Keratinocyte (primary cell): ENCODE results near the gene ALG11. TPM values are rescaled to one million over a fixed set of nuclear protein-coding genes. Genes with fewer than 3 reads are reported as not detected.
A peak's percentile ranks its signal among the peaks of the same experiment; 100 is the strongest.

Experiments
- DNase-seq: peaks from one replicate; pipeline ENCODE4 v3.0.0-alpha.2; 2011; ENCODE audit warnings: low read depth, missing footprints, low spot score
- FAIRE-seq: peaks from 2 replicates; lab custom pipeline; 2011; peaks lifted over from hg19 to GRCh38; lab: Jason Lieb, UNC
- H2AFZ ChIP-seq: 2 replicates; pipeline ENCODE4 v1.6.0; 2012; ENCODE audit warnings: low read length, control low read depth, inconsistent platforms; ENCODE audit not compliant: control insufficient read depth
- H3K27ac ChIP-seq: 2 replicates; pipeline ENCODE4 v1.5.1; 2011; ENCODE audit warnings: low read length; ENCODE audit not compliant: control insufficient read depth, insufficient read depth
- H3K27me3 ChIP-seq: 3 replicates; pipeline ENCODE4 v1.6.0; 2011; ENCODE audit warnings: low read length; ENCODE audit not compliant: control insufficient read depth, insufficient read depth; ENCODE audit errors: extremely low read depth
- H3K36me3 ChIP-seq, 2 experiments: 2 replicates in 1 of 2; 3 replicates in 1 of 2; pipeline ENCODE4 v1.5.1; 2011; ENCODE audit warnings: low read length in 2 of 2, mild to moderate bottlenecking in 1 of 2; ENCODE audit not compliant: control insufficient read depth in 2 of 2, insufficient read depth in 2 of 2; ENCODE audit errors: extremely low read depth in 1 of 2
- H3K4me1 ChIP-seq: 3 replicates; pipeline ENCODE4 v1.5.1; 2011; ENCODE audit warnings: low read length; ENCODE audit not compliant: control insufficient read depth, insufficient read depth; ENCODE audit errors: extremely low read depth
- H3K4me2 ChIP-seq: 3 replicates; pipeline ENCODE4 v1.6.0; 2011; ENCODE audit warnings: low read depth, low read length; ENCODE audit not compliant: control insufficient read depth, insufficient read depth; ENCODE audit errors: extremely low read depth
- H3K4me3 ChIP-seq, 3 experiments: fragments of 200-600 bp in 1 of 3; sonication (generic) in 1 of 3; 2 replicates in 2 of 3; 3 replicates in 1 of 3; pipeline ENCODE4 v1.5.1; 2011 to 2016; ENCODE audit warnings: low read length in 3 of 3, mild to moderate bottlenecking in 3 of 3, control low read depth in 2 of 3, inconsistent platforms in 1 of 3, low read depth in 1 of 3, mixed read lengths in 1 of 3, mixed run types in 1 of 3, moderate library complexity in 1 of 3; ENCODE audit not compliant: control insufficient read depth in 2 of 3, insufficient read depth in 2 of 3; ENCODE audit errors: extremely low read depth in 1 of 3
- H3K79me2 ChIP-seq: 2 replicates; pipeline ENCODE4 v1.6.0; 2012; ENCODE audit warnings: low read length; ENCODE audit not compliant: control insufficient read depth, insufficient read depth
- H3K9ac ChIP-seq: 3 replicates; pipeline ENCODE4 v1.6.0; 2011; ENCODE audit warnings: low read length; ENCODE audit not compliant: control insufficient read depth, insufficient read depth; ENCODE audit errors: extremely low read depth
- H3K9me1 ChIP-seq: 3 replicates; pipeline ENCODE4 v1.6.0; 2011; ENCODE audit warnings: low read length; ENCODE audit not compliant: control insufficient read depth, insufficient read depth; ENCODE audit errors: extremely low read depth
- H3K9me3 ChIP-seq: 2 replicates; pipeline ENCODE4 v1.5.1; 2012; ENCODE audit warnings: low read depth, low read length; ENCODE audit not compliant: control insufficient read depth
- H4K20me1 ChIP-seq: 3 replicates; pipeline ENCODE4 v1.6.0; 2011; ENCODE audit warnings: low read length; ENCODE audit not compliant: control insufficient read depth, insufficient read depth; ENCODE audit errors: extremely low read depth
- EZH2 ChIP-seq: IDR thresholded peaks from one replicate; pipeline ENCODE4 v1.6.1; 2012; ENCODE audit warnings: inconsistent platforms, mild to moderate bottlenecking, low read length, moderate library complexity
- dilution Hi-C: fragments of 300-500 bp; cut with MboI; formaldehyde crosslinking; loops from one replicate; pipeline ENCODE4 v1.7.0; 2020; ENCODE audit warnings: low sequenced_read_pairs; ENCODE audit not compliant: extremely low pct_ligation_motif_present
- polyA plus RNA-seq, 5 experiments: library from polyadenylated mRNA; depleted of rRNA in 3 of 5; stranded (reverse) in 3 of 5; stranded (forward) in 1 of 5; unstranded in 1 of 5; fragments of >200 nt; gene quantifications; 1 replicate in 1 of 5; 2 replicates in 3 of 5; 3 replicates in 1 of 5; pipeline versions ENCODE4 v1.2.1 to v1.2.3, GENCODE V29; 2011 to 2012; ENCODE audit warnings: missing spikeins in 2 of 5, low read depth in 1 of 5, low replicate concordance in 1 of 5
- TF ChIP-seq, protein P1 (sequence below), 3 experiments: IDR thresholded peaks in 1 of 3; conservative IDR thresholded peaks in 1 of 3; optimal IDR thresholded peaks in 1 of 3; 2 replicates in 2 of 3; 3 replicates in 1 of 3; pipeline versions ENCODE3 to v1.5.1; 2011; ENCODE audit warnings: low read length in 3 of 3, mild to moderate bottlenecking in 3 of 3, moderate library complexity in 2 of 3, control low read depth in 1 of 3, inconsistent platforms in 1 of 3; ENCODE audit not compliant: insufficient read depth in 2 of 3; ENCODE audit errors: extremely low read depth in 1 of 3

ALG11 gene
- polyA plus RNA-seq, 1 donor (not counting 4 experiments of a cell fraction or from before 2014, with no cell fraction given) = 17.4 TPM

DNA sequence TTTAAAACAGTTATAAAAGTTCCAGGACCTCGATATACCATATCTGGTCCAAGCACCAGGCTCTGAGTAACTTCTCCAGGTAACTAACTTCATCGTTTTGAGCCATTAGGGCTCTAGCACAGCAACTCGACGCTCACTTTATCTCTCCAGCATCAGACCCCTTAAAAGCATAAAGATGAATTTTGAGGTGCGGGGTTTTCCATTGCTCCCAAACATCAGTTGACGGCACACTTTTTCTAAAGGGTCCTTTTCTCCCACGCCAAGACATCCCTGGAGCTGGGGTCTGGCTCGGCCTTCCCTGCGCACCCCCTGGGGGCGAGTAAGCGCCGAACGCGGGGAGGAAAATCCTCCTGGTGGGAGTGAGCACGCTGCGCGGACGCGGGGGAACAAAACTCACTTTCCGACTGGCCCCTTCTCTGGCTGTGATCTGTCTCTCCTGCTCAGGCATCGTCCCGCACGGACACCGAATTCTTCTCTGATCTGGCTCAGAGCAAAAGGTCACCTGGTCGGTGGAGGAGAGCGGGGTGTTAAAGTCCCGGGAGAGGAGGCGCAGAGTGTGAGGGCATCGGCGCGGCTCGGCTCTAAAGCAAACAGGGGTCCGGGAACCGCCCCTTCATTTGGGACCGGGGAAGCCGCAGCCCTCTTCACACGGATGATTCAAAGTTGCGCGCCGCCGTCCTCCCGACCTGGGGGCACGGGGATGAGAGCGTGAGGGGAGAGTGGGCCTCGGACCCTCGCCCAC lies 1.1 kb upstream of the ALG11 start, which contains the start of gene ATP7B:
ATP7B (minus strand) TSS at position 561 of the 742 bp plus-strand sequence; CDS start at position 448, 113 bp downstream.
- DNase-seq (no peak), FAIRE-seq (no peak)
- Histone ChIP-seq H3K4me3 (peak within 1 kb of the TSS; percentile 61 to 77 (median 64)), H3K36me3 (no peaks in the 10 kb centered on the region), H4K20me1 (peaks cover 3% of the 10 kb centered on the region), H2AFZ (peak within 1 kb of the TSS; percentile 95), H3K79me2 (peaks cover 36% of the 10 kb centered on the region), H3K9me3 (no peaks in the 10 kb centered on the region), H3K27me3 (peaks cover 10% of the 10 kb centered on the region), H3K9ac (peak within 1 kb of the TSS; percentile 83), H3K27ac (peak within 1 kb of the TSS; percentile 78), H3K4me2 (peak within 1 kb of the TSS; percentile 92), H3K4me1 (peaks cover 18% of the 10 kb centered on the region), H3K9me1 (no peaks in the 10 kb centered on the region)
- TF ChIP-seq, protein P1, sequence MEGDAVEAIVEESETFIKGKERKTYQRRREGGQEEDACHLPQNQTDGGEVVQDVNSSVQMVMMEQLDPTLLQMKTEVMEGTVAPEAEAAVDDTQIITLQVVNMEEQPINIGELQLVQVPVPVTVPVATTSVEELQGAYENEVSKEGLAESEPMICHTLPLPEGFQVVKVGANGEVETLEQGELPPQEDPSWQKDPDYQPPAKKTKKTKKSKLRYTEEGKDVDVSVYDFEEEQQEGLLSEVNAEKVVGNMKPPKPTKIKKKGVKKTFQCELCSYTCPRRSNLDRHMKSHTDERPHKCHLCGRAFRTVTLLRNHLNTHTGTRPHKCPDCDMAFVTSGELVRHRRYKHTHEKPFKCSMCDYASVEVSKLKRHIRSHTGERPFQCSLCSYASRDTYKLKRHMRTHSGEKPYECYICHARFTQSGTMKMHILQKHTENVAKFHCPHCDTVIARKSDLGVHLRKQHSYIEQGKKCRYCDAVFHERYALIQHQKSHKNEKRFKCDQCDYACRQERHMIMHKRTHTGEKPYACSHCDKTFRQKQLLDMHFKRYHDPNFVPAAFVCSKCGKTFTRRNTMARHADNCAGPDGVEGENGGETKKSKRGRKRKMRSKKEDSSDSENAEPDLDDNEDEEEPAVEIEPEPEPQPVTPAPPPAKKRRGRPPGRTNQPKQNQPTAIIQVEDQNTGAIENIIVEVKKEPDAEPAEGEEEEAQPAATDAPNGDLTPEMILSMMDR (optimal IDR thresholded peaks at IDR 0.05 in 1 of 3, IDR thresholded peaks at IDR 0.05 in 1 of 3, conservative IDR thresholded peaks at IDR 0.05 in 1 of 3; ENCODE audit: extremely low read depth in 1 of 3, insufficient read depth in 2 of 3, low read length in 3 of 3) = no peak
- no peak for TF ChIP-seq EZH2
- dilution Hi-C loops = no loop called here

DNA sequence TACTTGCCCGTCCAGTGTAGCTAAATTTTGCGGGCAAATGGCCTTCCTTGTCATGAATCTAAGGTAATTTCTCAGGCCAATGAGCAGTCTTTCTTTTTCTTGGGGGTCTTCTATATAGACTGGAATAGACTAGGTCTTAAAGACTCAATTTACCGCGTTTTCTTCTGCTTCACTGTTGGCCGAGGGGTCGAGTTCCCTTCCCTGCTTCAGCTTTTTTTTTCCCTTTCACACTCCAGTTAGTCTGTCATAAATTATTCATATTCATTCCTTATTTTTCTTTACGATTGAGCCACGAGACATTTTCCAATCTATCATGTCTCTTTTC lies 276 bp downstream of the ALG11 start:
- Histone ChIP-seq H3K4me2 (peak overlapping the region; percentile 88), H3K4me3 (peak overlapping the region; percentile 61 to 77 (median 64)), H3K79me2 (peaks cover 44% of the 10 kb centered on the region), H2AFZ (peak overlapping the region; percentile 73), H3K4me1 (peaks cover 14% of the 10 kb centered on the region), H3K9me3 (no peaks in the 10 kb centered on the region), H3K9me1 (no peaks in the 10 kb centered on the region), H3K36me3 (no peaks in the 10 kb centered on the region), H3K9ac (peak overlapping the region; percentile 83), H4K20me1 (peaks cover 3% of the 10 kb centered on the region), H3K27ac (peak overlapping the region; percentile 78), H3K27me3 (peaks cover 10% of the 10 kb centered on the region)
- DNase-seq (no peak), FAIRE-seq (no peak)
- TF ChIP-seq, protein P1 (optimal IDR thresholded peaks at IDR 0.05 in 1 of 3, IDR thresholded peaks at IDR 0.05 in 1 of 3, conservative IDR thresholded peaks at IDR 0.05 in 1 of 3; ENCODE audit: extremely low read depth in 1 of 3, insufficient read depth in 2 of 3, low read length in 3 of 3) = no peak
- no peak for TF ChIP-seq EZH2
- dilution Hi-C loops = no loop called here
